ENCODE results near the gene WBP11.

The WBP11 gene

GRCh38 chr12:14803011-14803829 lies at the start of gene WBP11, which contains the start of gene C12orf60:
Gene WBP11, minus strand, starts transcription at chr12:14803478. Its CDS starts 2,095 bp downstream, at chr12:14801383.
Gene C12orf60, plus strand, starts transcription at chr12:14803670. Its CDS starts 19,266 bp downstream, at chr12:14822936.
- peak; percentile 98 for DNase-seq

- DNase-seq: no peak
These were observed 49.6 kb upstream of the WBP11 start for GRCh38 chr12:14852880-14853279.

- no peak for DNase-seq
These were observed 47.8 kb upstream of the WBP11 start for GRCh38 chr12:14850929-14851663.

GRCh38 chr12:14849661-14850060 lies 46.4 kb upstream of the WBP11 start:
- DNase-seq: no peak

- peak; percentile 22 for DNase-seq
These were observed 43.8 kb upstream of the WBP11 start for GRCh38 chr12:14846876-14847580.

GRCh38 chr12:14846042-14846587 lies 42.8 kb upstream of the WBP11 start:
- DNase-seq: no peak

GRCh38 chr12:14845350-14845750 lies 42.1 kb upstream of the WBP11 start:
- peak; percentile 29 for DNase-seq

GRCh38 chr12:14844401-14844800 lies 41.1 kb upstream of the WBP11 start:
- no peak for DNase-seq

GRCh38 chr12:14843425-14843887 lies 40.2 kb upstream of the WBP11 start, which contains the start of gene ART4:
Gene ART4, minus strand, starts transcription at chr12:14843526. Its CDS starts 413 bp downstream, at chr12:14843113.
- no peak for DNase-seq

GRCh38 chr12:14842315-14842714 lies 39.0 kb upstream of the WBP11 start:
- DNase-seq: no peak

- DNase-seq: no peak
These were observed 38.5 kb upstream of the WBP11 start for GRCh38 chr12:14841761-14842160.

GRCh38 chr12:14840616-14841015 lies 37.3 kb upstream of the WBP11 start:
- DNase-seq: no peak

GRCh38 chr12:14839262-14839661 lies 36.0 kb upstream of the WBP11 start:
- no peak for DNase-seq

GRCh38 chr12:14836336-14837210 lies 33.3 kb upstream of the WBP11 start:
- no peak for DNase-seq

- peak; percentile 39 for DNase-seq
These were observed 31.2 kb upstream of the WBP11 start for GRCh38 chr12:14834509-14834908.

GRCh38 chr12:14833952-14834351 lies 30.7 kb upstream of the WBP11 start:
- no peak for DNase-seq

- DNase-seq: no peak
These were observed 30.1 kb upstream of the WBP11 start for GRCh38 chr12:14833336-14833735.

- DNase-seq: no peak
These were observed 25.6 kb upstream of the WBP11 start for GRCh38 chr12:14828892-14829291.

- no peak for DNase-seq
These were observed 23.8 kb upstream of the WBP11 start for GRCh38 chr12:14827043-14827442.

- DNase-seq: no peak
These were observed 23.2 kb upstream of the WBP11 start for GRCh38 chr12:14826491-14826890.

- DNase-seq: no peak
These were observed 22.0 kb upstream of the WBP11 start for GRCh38 chr12:14825256-14825655.
